SK-N-SH (cell line): Measurements from ENCODE around the gene TRIM65. TPM values are rescaled to one million over a fixed set of nuclear protein-coding genes. Genes with fewer than 3 reads are reported as not detected.

Experiments used
- CTCF ChIA-PET: fragments of 300-600, 350-600 bp; formaldehyde crosslinking; extraction: SDS; loops from one replicate; lab custom pipeline; 2021; lab: Yijun Ruan, JAX
- POLR2A ChIA-PET: fragments of 350-600 bp; sonication (Branson Sonifier 250); formaldehyde crosslinking; extraction: SDS; loops from one replicate; lab custom pipeline; 2020; ENCODE audit warnings: antibody characterized with exemption, inconsistent platforms; lab: Yijun Ruan, JAX
- DNase-seq: peaks from one replicate; pipeline ENCODE4 v3.0.0; 2012
- H2AFZ ChIP-seq: fragments of 200-600 bp; sonication (generic); 2 replicates; pipeline ENCODE4 v1.8.1; 2016; ENCODE audit warnings: antibody characterized with exemption, mild to moderate bottlenecking, low read depth
- H3F3A ChIP-seq: fragments of 200-600 bp; sonication (generic); replicated peaks from 2 replicates; pipeline ENCODE3; 2016; ENCODE audit warnings: antibody characterized with exemption, mild to moderate bottlenecking; ENCODE audit not compliant: insufficient read depth
- H3K27ac ChIP-seq, 2 experiments: fragments of 200-500 bp in 1 of 2; fragments of 200-600 bp in 1 of 2; sonication (Bioruptor generic) in 1 of 2; sonication (generic), shearing (Covaris generic) in 1 of 2; 2 replicates each; pipeline versions ENCODE4 v1.5.1 to v1.6.1; 2014 to 2016; ENCODE audit warnings: low read depth in 2 of 2, inconsistent platforms in 1 of 2, low read length in 1 of 2, mild to moderate bottlenecking in 1 of 2, mixed read lengths in 1 of 2
- H3K27me3 ChIP-seq: fragments of 200-600 bp; sonication (generic), shearing (Covaris generic); 2 replicates; pipeline ENCODE4 v1.6.1; 2016; ENCODE audit warnings: mixed run types; ENCODE audit not compliant: insufficient read depth
- H3K36me3 ChIP-seq, 2 experiments: fragments of 200-500 bp in 1 of 2; fragments of 200-600 bp in 1 of 2; sonication (Bioruptor generic) in 1 of 2; sonication (generic) in 1 of 2; replicated peaks in 1 of 2; 2 replicates each; pipeline versions ENCODE3 to v1.5.1; 2014 to 2016; ENCODE audit warnings: low read length in 1 of 2, mild to moderate bottlenecking in 1 of 2; ENCODE audit not compliant: insufficient read depth in 2 of 2, control insufficient read depth in 1 of 2
- H3K4me1 ChIP-seq, 2 experiments: fragments of 200-500 bp in 1 of 2; fragments of 200-600 bp in 1 of 2; sonication (Bioruptor generic) in 1 of 2; sonication (generic), shearing (Covaris generic) in 1 of 2; 2 replicates each; pipeline versions ENCODE4 v1.5.1 to v1.6.1; 2014 to 2016; ENCODE audit warnings: low read depth in 1 of 2, low read length in 1 of 2, mixed run types in 1 of 2; ENCODE audit not compliant: insufficient read depth in 2 of 2, control insufficient read depth in 1 of 2
- H3K4me2 ChIP-seq: fragments of 200-600 bp; sonication (generic), shearing (Covaris generic); 2 replicates; pipeline ENCODE4 v1.6.1; 2017; ENCODE audit warnings: mixed run types
- H3K4me3 ChIP-seq, 2 experiments: fragments of 200-500 bp in 1 of 2; fragments of 200-600 bp in 1 of 2; sonication (Bioruptor generic) in 1 of 2; sonication (generic), shearing (Covaris generic) in 1 of 2; 2 replicates each; pipeline versions ENCODE4 v1.5.1 to v1.8.1; 2014 to 2016; ENCODE audit warnings: low read depth in 2 of 2, inconsistent platforms in 1 of 2, low read length in 1 of 2, mild to moderate bottlenecking in 1 of 2, mixed read lengths in 1 of 2, moderate library complexity in 1 of 2
- H3K79me2 ChIP-seq: fragments of 200-600 bp; sonication (generic); 2 replicates; pipeline ENCODE4 v1.8.1; 2017; ENCODE audit warnings: mild to moderate bottlenecking; ENCODE audit not compliant: insufficient read depth
- H3K9ac ChIP-seq: fragments of 200-600 bp; sonication (generic); 2 replicates; pipeline ENCODE4 v1.6.1; 2017; ENCODE audit warnings: mixed run types
- H3K9me2 ChIP-seq: fragments of 200-600 bp; sonication (generic); 2 replicates; pipeline ENCODE4 v1.6.1; 2017; ENCODE audit warnings: mixed run types
- H3K9me3 ChIP-seq: fragments of 200-600 bp; sonication (generic); 2 replicates; pipeline ENCODE4 v1.6.1; 2017; ENCODE audit warnings: mixed run types, mild to moderate bottlenecking, moderate library complexity
- H4K20me1 ChIP-seq: fragments of 200-600 bp; sonication (generic); 2 replicates; pipeline ENCODE4 v1.6.1; 2017; ENCODE audit warnings: mild to moderate bottlenecking, mixed run types; ENCODE audit not compliant: insufficient read depth
- CHD2 ChIP-seq: fragments of 150-350 bp; IDR thresholded peaks from 2 replicates; pipeline ENCODE4 v1.6.1; 2018; ENCODE audit warnings: low read length; ENCODE audit not compliant: partially characterized antibody
- CTCF ChIP-seq: fragments of 200-600 bp; sonication (generic); IDR thresholded peaks from 2 replicates; pipeline ENCODE4 v1.6.1; 2017; ENCODE audit warnings: antibody characterized with exemption, mild to moderate bottlenecking, moderate library complexity
- EZH2phosphoT487 ChIP-seq: fragments of 200-600 bp; sonication (generic); IDR thresholded peaks from 2 replicates; pipeline ENCODE4 v1.6.1; 2017; ENCODE audit warnings: low read depth, mixed run types, mild to moderate bottlenecking, antibody characterized with exemption, moderate library complexity, borderline replicate concordance
- FOSL2 ChIP-seq: IDR thresholded peaks from 2 replicates; pipeline ENCODE4 v1.4.0; 2012; ENCODE audit warnings: low read depth, mild to moderate bottlenecking, moderate library complexity, borderline replicate concordance
- FOXJ3 ChIP-seq: sonication (generic); formaldehyde crosslinking; IDR thresholded peaks from 2 replicates; pipeline ENCODE4 v1.5.1; 2020; ENCODE audit warnings: mild to moderate bottlenecking, missing genetic modification reagents
- GATA2 ChIP-seq: sonication (generic); formaldehyde crosslinking; IDR thresholded peaks from 2 replicates; pipeline ENCODE4 v1.5.0; 2020; ENCODE audit warnings: mild to moderate bottlenecking, missing genetic modification reagents
- JUND ChIP-seq: IDR thresholded peaks from 2 replicates; pipeline ENCODE4 v1.4.0; 2012
- MXI1 ChIP-seq: IDR thresholded peaks from 2 replicates; pipeline ENCODE4 v1.6.1; 2012; ENCODE audit warnings: mild to moderate bottlenecking, low read depth, low read length, improper control_type of control experiment
- POLR2AphosphoS5 ChIP-seq: IDR thresholded peaks from 2 replicates; pipeline ENCODE4 v1.6.1; 2012; ENCODE audit warnings: low read depth, low read length
- RAD21 ChIP-seq: IDR thresholded peaks from 2 replicates; pipeline ENCODE4 v1.6.1; 2012; ENCODE audit warnings: mild to moderate bottlenecking, low read length
- RCOR1 ChIP-seq: fragments of 150-350 bp; IDR thresholded peaks from 2 replicates; pipeline ENCODE4 v1.6.1; 2017; ENCODE audit warnings: antibody characterized with exemption, low read length
- REST ChIP-seq: IDR thresholded peaks from 2 replicates; pipeline ENCODE4 v1.6.1; 2012; ENCODE audit warnings: mild to moderate bottlenecking, low read depth, low read length, moderate library complexity
- RFX5 ChIP-seq: IDR thresholded peaks from 2 replicates; pipeline ENCODE4 v1.6.1; 2012; ENCODE audit warnings: mild to moderate bottlenecking, improper control_type of control experiment, low read length
- RXRA ChIP-seq: IDR thresholded peaks from 2 replicates; pipeline ENCODE4 v1.4.0; 2012; ENCODE audit warnings: low read depth, mild to moderate bottlenecking, borderline replicate concordance
- SMC3 ChIP-seq: IDR thresholded peaks from 2 replicates; pipeline ENCODE4 v1.6.1; 2012; ENCODE audit warnings: low read depth, low read length, improper control_type of control experiment
- TAF1 ChIP-seq: IDR thresholded peaks from 2 replicates; pipeline ENCODE4 v1.6.1; 2012; ENCODE audit warnings: low read depth, mild to moderate bottlenecking, low read length, moderate library complexity, borderline replicate concordance
- TCF12 ChIP-seq: IDR thresholded peaks from 2 replicates; pipeline ENCODE4 v1.4.0; 2012
- USF2 ChIP-seq: fragments of 150-350 bp; IDR thresholded peaks from 2 replicates; pipeline ENCODE4 v1.6.1; 2017; ENCODE audit warnings: antibody characterized with exemption, low read length, low read depth, borderline replicate concordance
- WGBS: methylation state at CpG from one replicate; pipeline ENCODE4 v1.1.6; 2017; ENCODE audit warnings: low lambda C conversion rate; 5-methylcytosine and 5-hydroxymethylcytosine counted together
- polyA plus RNA-seq, 3 experiments: library from polyadenylated mRNA; depleted of rRNA; stranded (reverse); fragments of >200 nt; gene quantifications; 2 replicates each; pipeline ENCODE4 v1.2.3, GENCODE V29; 2012

TRIM65 gene
- polyA plus RNA-seq, 1 of the 3 experiments (the other 2 are of a cell fraction), result 13.1 TPM

- TF ChIP-seq RAD21 (no peak), FOSL2 (no peak), USF2 (no peak)
- TF ChIP-seq, all 33 proteins: peak for 0
Observed at GRCh38 chr17:75849724-75850123, 47.0 kb downstream of the TRIM65 start (continued).

- Histone ChIP-seq H3K9me2 (no peaks in the 10 kb centered on the region), H4K20me1 (no peaks in the 10 kb centered on the region; the same call in 1 of the 2 replicates), H3K4me3 (no peak overlapping the region), H3K36me3 (peaks cover 28 to 51% of the 10 kb centered on the region in 2 experiments), H3K79me2 (peaks cover 25% of the 10 kb centered on the region), H3F3A (peaks cover 10% of the 10 kb centered on the region), H3K27ac (no peak overlapping the region), H2AFZ (no peak overlapping the region), H3K9ac (no peak overlapping the region), H3K9me3 (no peaks in the 10 kb centered on the region), H3K4me2 (no peak overlapping the region), H3K4me1 (peaks cover 15 to 24% of the 10 kb centered on the region in 2 experiments; a peak in 3 of 4 replicates), H3K27me3 (no peaks in the 10 kb centered on the region)
- ChIA-PET POLR2A (no interaction called here), CTCF (interaction anchor here (0.6 to 16.1 kb wide), 14 partner anchors 12 to 340 kb away, joined by 3 to 326 read pairs (median 6); partner anchors contain the start of genes GALK1, MRPL38 and TRIM65)
- TF ChIP-seq TCF12 (no peak), SMC3 (no peak), CTCF (no peak), FOSL2 (no peak), MXI1 (no peak), USF2 (no peak), POLR2AphosphoS5 (no peak), RFX5 (no peak), CHD2 (no peak), TAF1 (no peak), EZH2phosphoT487 (no peak), REST (no peak), JUND (no peak), RCOR1 (no peak), FOXJ3 (CRISPR knock-in tag) (no peak), GATA2 (CRISPR knock-in tag) (no peak), RXRA (no peak), RAD21 (no peak)
- no peak for DNase-seq
- WGBS, result 94% methylated on average over 11 of the region's 11 CpGs
Observed at GRCh38 chr17:75849279-75849646, 47.5 kb downstream of the TRIM65 start.
